H1 (cell line): ENCODE results near the gene OPA3. TPM values are rescaled to one million over a fixed set of nuclear protein-coding genes. Genes with fewer than 3 reads are reported as not detected.

Experiments used
- CTCF ChIA-PET: fragments of 300-600 bp; sonication (Branson Sonifier 250); formaldehyde crosslinking; loops from one replicate; lab custom pipeline; 2021; ENCODE audit not compliant: partially characterized antibody; lab: Charles Lee
- POLR2A ChIA-PET: fragments of 300-600 bp; sonication (Branson Sonifier 250); formaldehyde crosslinking; loops from one replicate; lab custom pipeline; 2021; ENCODE audit warnings: inconsistent platforms; ENCODE audit not compliant: partially characterized antibody; lab: Charles Lee
- DNase-seq, 2 experiments: peaks; one replicate each; pipeline versions ENCODE4 v3.0.0 to v3.0.0-alpha.2; 2010 to 2022; ENCODE audit warnings: low spot score in 2 of 2, low read depth in 1 of 2, mixed read lengths in 1 of 2
- FAIRE-seq: peaks from 2 replicates; lab custom pipeline; 2011; peaks lifted over from hg19 to GRCh38; lab: Jason Lieb, UNC
- H2AFZ ChIP-seq: 2 replicates; pipeline ENCODE4 v1.8.1; 2012; ENCODE audit warnings: low read length, inconsistent platforms
- H2AK5ac ChIP-seq: 2 replicates; pipeline ENCODE4 v1.6.1; 2013; ENCODE audit warnings: low read depth, low read length
- H2BK120ac ChIP-seq: replicated peaks from 2 replicates; pipeline ENCODE3; 2013; ENCODE audit warnings: low read depth, low read length, inconsistent platforms
- H2BK12ac ChIP-seq: 2 replicates; pipeline ENCODE4 v1.6.1; 2013; ENCODE audit warnings: low read depth, low read length
- H2BK15ac ChIP-seq: 2 replicates; pipeline ENCODE4 v1.6.1; 2013; ENCODE audit warnings: low read length
- H2BK20ac ChIP-seq: 2 replicates; pipeline ENCODE4 v1.6.1; 2013; ENCODE audit warnings: low read length
- H2BK5ac ChIP-seq: 2 replicates; pipeline ENCODE4 v1.6.1; 2013; ENCODE audit warnings: low read depth, low read length
- H3K14ac ChIP-seq: 2 replicates; pipeline ENCODE4 v1.6.1; 2013; ENCODE audit warnings: inconsistent platforms; ENCODE audit not compliant: insufficient read length
- H3K18ac ChIP-seq: 2 replicates; pipeline ENCODE4 v1.6.1; 2013; ENCODE audit warnings: low read length; ENCODE audit errors: extremely low read depth
- H3K23ac ChIP-seq: 2 replicates; pipeline ENCODE4 v1.6.1; 2013; ENCODE audit warnings: inconsistent platforms; ENCODE audit not compliant: insufficient read length
- H3K23me2 ChIP-seq: 2 replicates; pipeline ENCODE4 v1.6.1; 2013; ENCODE audit warnings: low read depth, low read length
- H3K27ac ChIP-seq: 2 replicates; pipeline ENCODE4 v1.6.1; 2011; ENCODE audit warnings: low read depth, low read length, inconsistent platforms
- H3K27me3 ChIP-seq, 4 experiments: replicated peaks in 1 of 4; 1 replicate in 1 of 4; 2 replicates in 3 of 4; pipeline versions ENCODE4 v1.6.1 to v1.8.1; 2011 to 2013; ENCODE audit warnings: low read length in 3 of 4, mild to moderate bottlenecking in 3 of 4, inconsistent platforms in 2 of 4, mixed read lengths in 2 of 4, moderate library complexity in 1 of 4; ENCODE audit not compliant: control insufficient read depth in 3 of 4, insufficient read depth in 3 of 4; ENCODE audit errors: extremely low read depth in 1 of 4
- H3K36me3 ChIP-seq, 4 experiments: 2 replicates each; pipeline versions ENCODE4 v1.6.1 to v1.8.1; 2011 to 2013; ENCODE audit warnings: mild to moderate bottlenecking in 4 of 4, low read length in 3 of 4, moderate library complexity in 2 of 4, control low read depth in 1 of 4, inconsistent platforms in 1 of 4; ENCODE audit not compliant: insufficient read depth in 4 of 4, control insufficient read depth in 2 of 4
- H3K4ac ChIP-seq: replicated peaks from 2 replicates; pipeline ENCODE3; 2013; ENCODE audit warnings: low read length, low read depth, mixed read lengths, inconsistent platforms; ENCODE audit not compliant: insufficient read length
- H3K4me1 ChIP-seq, 4 experiments: replicated peaks in 1 of 4; 1 replicate in 1 of 4; 2 replicates in 3 of 4; pipeline versions ENCODE4 v1.6.1 to v1.8.1; 2011 to 2013; ENCODE audit warnings: low read length in 3 of 4, inconsistent platforms in 2 of 4, mixed read lengths in 1 of 4; ENCODE audit not compliant: insufficient read depth in 4 of 4, control insufficient read depth in 3 of 4
- H3K4me2 ChIP-seq, 2 experiments: 2 replicates each; pipeline versions ENCODE4 v1.6.1 to v1.8.1; 2011 to 2013; ENCODE audit warnings: low read depth in 2 of 2, low read length in 2 of 2, control low read depth in 1 of 2, inconsistent platforms in 1 of 2, mild to moderate bottlenecking in 1 of 2; ENCODE audit not compliant: insufficient read depth in 1 of 2
- H3K4me3 ChIP-seq, 4 experiments: fragments of 200-600, 300-600 bp in 1 of 4; sonication (generic), shearing (Covaris generic), sonication (Bioruptor Twin) in 1 of 4; 2 replicates each; pipeline versions ENCODE4 v1.5.1 to v1.8.1; 2011 to 2016; ENCODE audit warnings: low read length in 4 of 4, low read depth in 3 of 4, control low read depth in 2 of 4, inconsistent platforms in 2 of 4, mild to moderate bottlenecking in 2 of 4, mixed read lengths in 1 of 4, moderate library complexity in 1 of 4; ENCODE audit not compliant: insufficient read depth in 2 of 4; ENCODE audit errors: extremely low read depth in 1 of 4
- H3K56ac ChIP-seq: replicated peaks from 2 replicates; pipeline ENCODE3; 2013; ENCODE audit warnings: low read depth, mild to moderate bottlenecking, mixed read lengths, low read length, inconsistent platforms; ENCODE audit not compliant: insufficient read length
- H3K79me1 ChIP-seq: 2 replicates; pipeline ENCODE4 v1.6.1; 2013; ENCODE audit warnings: low read depth, low read length, control low read depth
- H3K79me2 ChIP-seq, 2 experiments: 2 replicates each; pipeline versions ENCODE4 v1.6.1 to v1.8.1; 2012 to 2013; ENCODE audit warnings: low read length in 2 of 2, mild to moderate bottlenecking in 2 of 2, inconsistent platforms in 1 of 2; ENCODE audit not compliant: insufficient read depth in 2 of 2, control insufficient read depth in 1 of 2
- H3K9ac ChIP-seq, 4 experiments: replicated peaks in 1 of 4; 1 replicate in 1 of 4; 2 replicates in 3 of 4; pipeline versions ENCODE4 v1.6.1 to v1.8.1; 2011 to 2013; ENCODE audit warnings: low read depth in 3 of 4, low read length in 3 of 4, control low read depth in 2 of 4, mild to moderate bottlenecking in 2 of 4, moderate library complexity in 2 of 4, inconsistent platforms in 1 of 4; ENCODE audit errors: extremely low read depth in 1 of 4
- H3K9me3 ChIP-seq, 2 experiments: 2 replicates each; pipeline versions ENCODE4 v1.6.1 to v1.8.1; 2012 to 2013; ENCODE audit warnings: mild to moderate bottlenecking in 2 of 2, moderate library complexity in 2 of 2, control low read depth in 1 of 2, inconsistent platforms in 1 of 2, low read depth in 1 of 2, low read length in 1 of 2, mixed read lengths in 1 of 2; ENCODE audit not compliant: insufficient read depth in 2 of 2
- H4K20me1 ChIP-seq, 2 experiments: replicated peaks in 1 of 2; 2 replicates each; pipeline versions ENCODE3 to v1.8.1; 2011 to 2013; ENCODE audit warnings: inconsistent platforms in 2 of 2, low read length in 2 of 2, mild to moderate bottlenecking in 1 of 2; ENCODE audit not compliant: insufficient read depth in 2 of 2, control insufficient read depth in 1 of 2
- H4K5ac ChIP-seq: 2 replicates; pipeline ENCODE4 v1.6.1; 2013; ENCODE audit warnings: low read length, low read depth, mixed read lengths, inconsistent platforms; ENCODE audit not compliant: insufficient read length
- H4K8ac ChIP-seq: 2 replicates; pipeline ENCODE4 v1.8.0; 2013; ENCODE audit warnings: mild to moderate bottlenecking, moderate library complexity, low read length, inconsistent platforms; ENCODE audit not compliant: insufficient read depth; ENCODE audit errors: extremely low read depth
- H4K91ac ChIP-seq: replicated peaks from 2 replicates; pipeline ENCODE3; 2013; ENCODE audit warnings: low read length, mixed read lengths, inconsistent platforms; ENCODE audit not compliant: insufficient read length
- CREB1 ChIP-seq: IDR thresholded peaks from 2 replicates; pipeline ENCODE4 v1.6.1; 2012; ENCODE audit warnings: inconsistent platforms
- KDM1A ChIP-seq: fragments of 200-600, 300-600 bp; sonication (generic); IDR thresholded peaks from 2 replicates; pipeline ENCODE4 v1.7.1; 2016; ENCODE audit warnings: mild to moderate bottlenecking, low read length, borderline replicate concordance
- PHF8 ChIP-seq: fragments of 200-600 bp; sonication (generic); conservative IDR thresholded peaks from 2 replicates; pipeline ENCODE4 v1.7.1; 2012; ENCODE audit warnings: low read depth, mild to moderate bottlenecking, inconsistent platforms, low read length, moderate library complexity
- RAD21 ChIP-seq, 2 experiments: IDR thresholded peaks in 1 of 2; conservative IDR thresholded peaks in 1 of 2; 2 replicates each; pipeline ENCODE4 v1.6.1; 2011; ENCODE audit warnings: low read depth in 2 of 2, low read length in 2 of 2, improper control_type of control experiment in 1 of 2, inconsistent platforms in 1 of 2, mild to moderate bottlenecking in 1 of 2, moderate library complexity in 1 of 2
- SIX5 ChIP-seq: IDR thresholded peaks from 2 replicates; pipeline ENCODE4 v1.6.1; 2011; ENCODE audit warnings: mild to moderate bottlenecking, low read depth, low read length
- SRF ChIP-seq: IDR thresholded peaks from 2 replicates; pipeline ENCODE4 v1.6.1; 2011; ENCODE audit warnings: mild to moderate bottlenecking, low read depth, low read length, moderate library complexity
- WGBS, 2 experiments: shearing (Covaris generic) in 1 of 2; methylation state at CpG; one replicate each; pipeline versions ENCODE4 v1.1.6 to v1.1.7; 2013 to 2015; ENCODE audit warnings: low lambda C conversion rate in 2 of 2, mixed read lengths in 2 of 2, inconsistent platforms in 1 of 2, low coverage in 1 of 2, missing lambda C conversion rate in 1 of 2; ENCODE audit not compliant: insufficient replicate concordance in 2 of 2, insufficient coverage in 1 of 2, insufficient read length in 1 of 2; ENCODE audit errors: extremely low coverage in 1 of 2, missing lambda C conversion rate in 1 of 2; 5-methylcytosine and 5-hydroxymethylcytosine counted together
- polyA plus RNA-seq, 7 experiments: library from polyadenylated mRNA; depleted of rRNA in 3 of 7; stranded (reverse) in 5 of 7; unstranded in 2 of 7; fragments of >200 nt in 5 of 7; fragments of 200-250 nt in 2 of 7; gene quantifications; 1 replicate in 5 of 7; 2 replicates in 1 of 7; 4 replicates in 1 of 7; pipeline versions ENCODE4 v1.2.1 to v1.2.3, GENCODE V29; 2011 to 2013; ENCODE audit warnings: missing spikeins in 2 of 7, mixed read lengths in 2 of 7
- total RNA-seq: library from RNA; stranded (reverse); fragmentation: NEBNext Ultra II Directional; extraction: Animal tissue kit (Norgen Biotek cat#: 25700); gene quantifications from 2 replicates; pipeline ENCODE4 v1.2.1, GENCODE V29; 2021
- TF ChIP-seq, protein P1 (sequence below), 3 experiments: IDR thresholded peaks; 1 replicate in 2 of 3; 2 replicates in 1 of 3; pipeline versions ENCODE4 v1.5.1 to v1.6.1; 2011; ENCODE audit warnings: low read length in 3 of 3, mild to moderate bottlenecking in 3 of 3, inconsistent platforms in 2 of 3, low read depth in 1 of 3, moderate library complexity in 1 of 3; ENCODE audit not compliant: insufficient read depth in 1 of 3; ENCODE audit errors: control extremely low read depth in 1 of 3
- TF ChIP-seq, protein P2 (sequence below): IDR thresholded peaks from 2 replicates; pipeline ENCODE4 v1.6.1; 2012; ENCODE audit warnings: inconsistent platforms

Gene OPA3
- total and polyA plus RNA-seq, 2 of the 8 experiments (the other 6 are each of a cell fraction or from before 2014, with no cell fraction given), result 12.5 to 14.5 TPM

DNA sequence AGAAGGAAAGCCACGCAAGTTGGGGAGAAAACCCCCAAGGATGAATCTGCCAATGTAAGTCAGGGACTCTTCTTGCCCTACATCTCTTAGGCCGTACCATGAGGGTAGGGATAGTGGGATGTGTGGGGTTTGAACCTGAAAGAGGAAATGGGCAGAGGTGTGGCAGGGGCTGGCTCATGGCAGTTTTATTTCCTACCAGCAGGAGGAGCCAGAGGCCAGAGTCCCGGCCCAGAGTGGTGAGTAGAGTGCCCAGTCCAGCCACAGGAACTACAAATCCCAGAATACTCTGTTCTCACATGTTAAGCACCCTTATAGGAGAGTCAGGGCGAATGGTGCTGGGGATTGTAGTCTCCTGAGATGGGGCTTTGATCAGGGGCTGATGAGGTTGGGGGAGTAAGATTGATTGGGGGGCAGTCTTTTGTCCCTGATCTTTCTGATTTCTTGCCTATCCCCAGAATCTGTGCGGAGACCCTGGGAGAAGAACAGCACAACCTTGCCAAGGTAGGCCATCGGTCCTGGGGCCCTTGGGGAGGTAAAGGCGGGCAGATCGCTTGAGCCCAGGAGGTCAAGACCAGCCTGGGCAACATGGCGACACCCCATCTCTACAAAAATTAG lies 60.9 kb downstream of the OPA3 start:
- peaks cover 0 to 12% of the 10 kb centered on the region in 2 experiments for H4K20me1 ChIP-seq
- TF ChIP-seq PHF8, result no peak
- TF ChIP-seq, protein P1, sequence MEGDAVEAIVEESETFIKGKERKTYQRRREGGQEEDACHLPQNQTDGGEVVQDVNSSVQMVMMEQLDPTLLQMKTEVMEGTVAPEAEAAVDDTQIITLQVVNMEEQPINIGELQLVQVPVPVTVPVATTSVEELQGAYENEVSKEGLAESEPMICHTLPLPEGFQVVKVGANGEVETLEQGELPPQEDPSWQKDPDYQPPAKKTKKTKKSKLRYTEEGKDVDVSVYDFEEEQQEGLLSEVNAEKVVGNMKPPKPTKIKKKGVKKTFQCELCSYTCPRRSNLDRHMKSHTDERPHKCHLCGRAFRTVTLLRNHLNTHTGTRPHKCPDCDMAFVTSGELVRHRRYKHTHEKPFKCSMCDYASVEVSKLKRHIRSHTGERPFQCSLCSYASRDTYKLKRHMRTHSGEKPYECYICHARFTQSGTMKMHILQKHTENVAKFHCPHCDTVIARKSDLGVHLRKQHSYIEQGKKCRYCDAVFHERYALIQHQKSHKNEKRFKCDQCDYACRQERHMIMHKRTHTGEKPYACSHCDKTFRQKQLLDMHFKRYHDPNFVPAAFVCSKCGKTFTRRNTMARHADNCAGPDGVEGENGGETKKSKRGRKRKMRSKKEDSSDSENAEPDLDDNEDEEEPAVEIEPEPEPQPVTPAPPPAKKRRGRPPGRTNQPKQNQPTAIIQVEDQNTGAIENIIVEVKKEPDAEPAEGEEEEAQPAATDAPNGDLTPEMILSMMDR (IDR thresholded peaks at IDR 0.05; ENCODE audit: control extremely low read depth in 1 of 3, insufficient read depth in 1 of 3, low read depth in 1 of 3, low read length in 3 of 3), result peak; percentile 82 to 93 (median 83)
- TF ChIP-seq SRF, result no peak
- TF ChIP-seq CREB1, result 0 out of 2 replicates have a peak, but pooled peaks have one; percentile 30
- peak; percentile 98 for TF ChIP-seq SIX5
- no peak for TF ChIP-seq KDM1A
- TF ChIP-seq, protein P2, sequence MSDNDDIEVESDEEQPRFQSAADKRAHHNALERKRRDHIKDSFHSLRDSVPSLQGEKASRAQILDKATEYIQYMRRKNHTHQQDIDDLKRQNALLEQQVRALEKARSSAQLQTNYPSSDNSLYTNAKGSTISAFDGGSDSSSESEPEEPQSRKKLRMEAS, result peak; percentile 36; the same call in 1 of the 2 replicates
- TF ChIP-seq RAD21 (IDR thresholded peaks at IDR 0.05 in 1 of 2, conservative IDR thresholded peaks at IDR 0.05 in 1 of 2; ENCODE audit: low read depth in 2 of 2, low read length in 2 of 2), result peak; percentile 85 to 86

More for the DNA sequence above, 60.9 kb downstream of the OPA3 start:
- H4K8ac ChIP-seq, result no peak overlapping the region
- H2BK12ac ChIP-seq, result no peak overlapping the region
- H2BK120ac ChIP-seq, result no peak overlapping the region
- 69% methylated on average over 9 of the region's 9 CpGs; no CpG with 5 or more reads in 1 of the 2 experiments for WGBS, 2 experiments
- H3K9ac ChIP-seq, result no peak overlapping the region
- no peak overlapping the region for H4K5ac ChIP-seq
- no peak overlapping the region for H2AK5ac ChIP-seq
- ChIA-PET POLR2A (no interaction called here), CTCF (interaction anchor here (0.9 to 2.9 kb wide), 7 partner anchors 13 to 47 kb away, joined by 3 to 13 read pairs (median 7); partner anchors contain the start of gene PPM1N)
- H2BK15ac ChIP-seq, result 0 out of 2 replicates have a peak overlapping the region, but pooled peaks have one; percentile 67
- DNase-seq, result peak; percentile 64 to 88
- no peaks in the 10 kb centered on the region for H3K27me3 ChIP-seq
- peaks cover 17 to 51% (median 27%) of the 10 kb centered on the region in 4 experiments for H3K36me3 ChIP-seq
- no peak overlapping the region for H3K4me2 ChIP-seq
- no peak overlapping the region; the same call in 1 of the 2 replicates for H2BK5ac ChIP-seq
- H2BK20ac ChIP-seq, result no peak overlapping the region
- no peak overlapping the region for H3K4me3 ChIP-seq
- H3K4me1 ChIP-seq, result peaks cover 0 to 7% (median 5%) of the 10 kb centered on the region in 4 experiments; a peak in 5 of 7 replicates
- no peak overlapping the region for H3K23ac ChIP-seq
- no peak overlapping the region for H3K56ac ChIP-seq
- no peak overlapping the region for H3K27ac ChIP-seq
- H4K91ac ChIP-seq, result no peak overlapping the region
- H3K79me2 ChIP-seq, result no peaks in the 10 kb centered on the region
- no peak overlapping the region for H3K4ac ChIP-seq
- peaks cover 2% of the 10 kb centered on the region; the same call in 1 of the 2 replicates for H3K79me1 ChIP-seq
- H3K18ac ChIP-seq, result no peak overlapping the region
- H3K9me3 ChIP-seq, result no peaks in the 10 kb centered on the region
- no peak overlapping the region for H2AFZ ChIP-seq
- H3K14ac ChIP-seq, result no peak overlapping the region
- FAIRE-seq, result peak; percentile 78
- peaks cover 9% of the 10 kb centered on the region for H3K23me2 ChIP-seq
